Measurements from ENCODE around the gene THOC5. TPM values are rescaled to one million over a fixed set of nuclear protein-coding genes. Genes with fewer than 3 reads are reported as not detected.
A peak's percentile ranks its signal among the peaks of the same experiment; 100 is the strongest.
"Not testable (repeated sequence)": the region's sequence is repeated elsewhere in the genome, so short reads cannot be mapped to it uniquely, and the experiment has no call there.

The THOC5 gene
- total RNA-seq, 1 donor from 2014 or later: 47.5 TPM

- intact Hi-C loops (cut with DNase I): loop anchor here (10.0 kb wide), 1 partner anchor 125 kb away; no protein-coding TSS in a partner anchor
- no peak for DNase-seq
Observed at GRCh38 chr22:29519996-29520395, 33.6 kb downstream of the THOC5 start.

GRCh38 chr22:29518427-29518826, 35.1 kb downstream of the THOC5 start:
- no peak for DNase-seq
- intact Hi-C loops (cut with DNase I): no loop called here
- ATAC-seq (ENCODE audit: poor library complexity): no peak

More at GRCh38 chr22:29519996-29520395, 33.6 kb downstream of the THOC5 start:
- ATAC-seq (ENCODE audit: poor library complexity): no peak

GRCh38 chr22:29517215-29517908, 36.2 kb downstream of the THOC5 start:
- DNase-seq: peak; percentile 43
- intact Hi-C loops (cut with DNase I): no loop called here
- peak; percentile 89 for ATAC-seq (ENCODE audit: poor library complexity)

GRCh38 chr22:29512031-29512430, 41.5 kb downstream of the THOC5 start:
- ATAC-seq (ENCODE audit: poor library complexity) (peak; percentile 13), DNase-seq (no peak)
- intact Hi-C loops (cut with DNase I): no loop called here

GRCh38 chr22:29511126-29511862, 42.3 kb downstream of the THOC5 start:
- ATAC-seq (ENCODE audit: poor library complexity): no peak
- no peak for DNase-seq
- intact Hi-C loops (cut with DNase I): no loop called here

GRCh38 chr22:29510542-29510941, 43.0 kb downstream of the THOC5 start:
- no peak for ATAC-seq (ENCODE audit: poor library complexity)
- DNase-seq: no peak
- intact Hi-C loops (cut with DNase I): no loop called here

GRCh38 chr22:29509815-29510214, 43.7 kb downstream of the THOC5 start:
- ATAC-seq (ENCODE audit: poor library complexity) (no peak), DNase-seq (no peak)
- intact Hi-C loops (cut with DNase I): no loop called here

GRCh38 chr22:29509298-29509697, 44.3 kb downstream of the THOC5 start:
- ATAC-seq (ENCODE audit: poor library complexity): peak; percentile 80
- intact Hi-C loops (cut with DNase I): no loop called here
- no peak for DNase-seq

- intact Hi-C loops (cut with DNase I): no loop called here
- DNase-seq: peak; percentile 59
- peak; percentile 75 for ATAC-seq (ENCODE audit: poor library complexity)
Observed at GRCh38 chr22:29503811-29504372, 49.7 kb downstream of the THOC5 start.

- no peak for DNase-seq
- no peak for ATAC-seq (ENCODE audit: poor library complexity)
- intact Hi-C loops (cut with DNase I): no loop called here
Observed at GRCh38 chr22:29499852-29500251, 53.7 kb downstream of the THOC5 start.

GRCh38 chr22:29493636-29494035, 59.9 kb downstream of the THOC5 start:
- DNase-seq (no peak), ATAC-seq (ENCODE audit: poor library complexity) (no peak)
- intact Hi-C loops (cut with DNase I): no loop called here

- ATAC-seq (ENCODE audit: poor library complexity) (no peak), DNase-seq (no peak)
- intact Hi-C loops (cut with DNase I): no loop called here
Observed at GRCh38 chr22:29491012-29491411, 62.5 kb downstream of the THOC5 start.

GRCh38 chr22:29489127-29489780, 64.3 kb downstream of the THOC5 start:
- DNase-seq; ATAC-seq (ENCODE audit: poor library complexity); intact Hi-C loops (cut with DNase I): not testable (repeated sequence)

- DNase-seq (no peak), ATAC-seq (ENCODE audit: poor library complexity) (no peak)
- intact Hi-C loops (cut with DNase I): no loop called here
Observed at GRCh38 chr22:29487426-29487986, 66.1 kb downstream of the THOC5 start.

- intact Hi-C loops (cut with DNase I): no loop called here
- DNase-seq: no peak
- no peak for ATAC-seq (ENCODE audit: poor library complexity)
Observed at GRCh38 chr22:29485448-29485847, 68.1 kb downstream of the THOC5 start.

GRCh38 chr22:29484642-29485041, 68.9 kb downstream of the THOC5 start:
- intact Hi-C loops (cut with DNase I): no loop called here
- no peak for ATAC-seq (ENCODE audit: poor library complexity)
- DNase-seq: no peak

- intact Hi-C loops (cut with DNase I): no loop called here
- DNase-seq: no peak
- ATAC-seq (ENCODE audit: poor library complexity): no peak
Observed at GRCh38 chr22:29483254-29483653, 70.3 kb downstream of the THOC5 start.

GRCh38 chr22:29482726-29483125, 70.8 kb downstream of the THOC5 start:
- intact Hi-C loops (cut with DNase I): no loop called here
- DNase-seq (no peak), ATAC-seq (ENCODE audit: poor library complexity) (no peak)

- intact Hi-C loops (cut with DNase I): no loop called here
Observed at GRCh38 chr22:29482253-29482652, 71.3 kb downstream of the THOC5 start.

More at GRCh38 chr22:29482253-29482652, 71.3 kb downstream of the THOC5 start:
- no peak for DNase-seq
- ATAC-seq (ENCODE audit: poor library complexity): no peak
